Caco-2 (cell line): ENCODE data around the gene GBP1. TPM values are rescaled to one million over a fixed set of nuclear protein-coding genes. Genes with fewer than 3 reads are reported as not detected.

Experiments used
- BruUV-seq: library from RNA; stranded (reverse); fragments of 400-500 nt; replicated peaks from 2 replicates; lab custom pipeline; 2021; lab: Mats Ljungman, UMichigan
- CTCF ChIA-PET: fragments of 300-600 bp; sonication (Branson Sonifier 250); formaldehyde crosslinking; loops from one replicate; lab custom pipeline; 2022; ENCODE audit warnings: antibody characterized with exemption; lab: Charles Lee
- POLR2A ChIA-PET: fragments of 300-600 bp; sonication (Branson Sonifier 250); formaldehyde crosslinking; loops from one replicate; lab custom pipeline; 2022; ENCODE audit warnings: antibody characterized with exemption; lab: Charles Lee
- DNase-seq, 2 experiments: peaks; one replicate each; pipeline versions ENCODE4 v3.0.0 to v3.0.0-alpha.2; 2020 to 2022
- H3K27me3 ChIP-seq: replicated peaks from 2 replicates; pipeline ENCODE4 v1.6.0; 2011; ENCODE audit warnings: low read length; ENCODE audit not compliant: control insufficient read depth, insufficient read depth
- H3K36me3 ChIP-seq: 2 replicates; pipeline ENCODE4 v1.5.1; 2011; ENCODE audit warnings: low read length; ENCODE audit not compliant: control insufficient read depth, insufficient read depth
- H3K4me1 ChIP-seq: fragments of 250-450 bp; sonication (Bioruptor Pico); 2 replicates; pipeline ENCODE4 v1.5.1; 2020; ENCODE audit warnings: mild to moderate bottlenecking
- H3K4me3 ChIP-seq: 2 replicates; pipeline ENCODE4 v1.5.1; 2011; ENCODE audit warnings: low read depth, mild to moderate bottlenecking, control low read depth, low read length
- H3K9me3 ChIP-seq: fragments of 250-450 bp; sonication (Bioruptor Pico); 2 replicates; pipeline ENCODE4 v1.5.1; 2020; ENCODE audit warnings: mild to moderate bottlenecking, moderate library complexity
- H3K27ac Mint-ChIP-seq: one replicate; pipeline ENCODE4 v1.8.0; 2022; ENCODE audit warnings: mixed read lengths; ENCODE audit not compliant: unreplicated experiment
- H3K27me3 Mint-ChIP-seq: one replicate; pipeline ENCODE4 v1.8.0; 2022; ENCODE audit warnings: mixed read lengths; ENCODE audit not compliant: insufficient read depth, unreplicated experiment
- H3K36me3 Mint-ChIP-seq: one replicate; pipeline ENCODE4 v1.8.0; 2022; ENCODE audit warnings: mild to moderate bottlenecking, mixed read lengths; ENCODE audit not compliant: insufficient read depth, unreplicated experiment
- H3K4me1 Mint-ChIP-seq: one replicate; pipeline ENCODE4 v1.8.0; 2022; ENCODE audit warnings: low read depth, mixed read lengths; ENCODE audit not compliant: unreplicated experiment
- H3K4me3 Mint-ChIP-seq: one replicate; pipeline ENCODE4 v1.8.0; 2022; ENCODE audit warnings: mild to moderate bottlenecking, moderate library complexity, mixed read lengths; ENCODE audit not compliant: unreplicated experiment
- H3K9me3 Mint-ChIP-seq: one replicate; pipeline ENCODE4 v1.8.0; 2022; ENCODE audit warnings: mixed read lengths; ENCODE audit not compliant: unreplicated experiment
- CTCF ChIP-seq, 2 experiments: fragments of 200-600 bp in 1 of 2; IDR thresholded peaks; 1 replicate in 1 of 2; 2 replicates in 1 of 2; pipeline versions ENCODE4 v1.5.1 to v1.8.0; 2011 to 2022; ENCODE audit warnings: antibody characterized with exemption in 1 of 2, control low read depth in 1 of 2, inconsistent platforms in 1 of 2, low read depth in 1 of 2, low read length in 1 of 2, mild to moderate bottlenecking in 1 of 2, moderate library complexity in 1 of 2; ENCODE audit not compliant: insufficient read depth in 1 of 2, severe bottlenecking in 1 of 2, unreplicated experiment in 1 of 2
- intact Hi-C: fragments of 100-400 bp; cut with micrococcal nuclease; formaldehyde crosslinking; loops from one replicate; pipeline ENCODE4 v1.10.0; 2022; ENCODE audit not compliant: unreplicated experiment
- total RNA-seq: library from RNA; stranded (reverse); gene quantifications from 2 replicates; pipeline ENCODE4 v1.2.3, GENCODE V29; 2022

GBP1 gene
- total RNA-seq, 1 experiment from 2014 or later, result 0.36 TPM

DNA sequence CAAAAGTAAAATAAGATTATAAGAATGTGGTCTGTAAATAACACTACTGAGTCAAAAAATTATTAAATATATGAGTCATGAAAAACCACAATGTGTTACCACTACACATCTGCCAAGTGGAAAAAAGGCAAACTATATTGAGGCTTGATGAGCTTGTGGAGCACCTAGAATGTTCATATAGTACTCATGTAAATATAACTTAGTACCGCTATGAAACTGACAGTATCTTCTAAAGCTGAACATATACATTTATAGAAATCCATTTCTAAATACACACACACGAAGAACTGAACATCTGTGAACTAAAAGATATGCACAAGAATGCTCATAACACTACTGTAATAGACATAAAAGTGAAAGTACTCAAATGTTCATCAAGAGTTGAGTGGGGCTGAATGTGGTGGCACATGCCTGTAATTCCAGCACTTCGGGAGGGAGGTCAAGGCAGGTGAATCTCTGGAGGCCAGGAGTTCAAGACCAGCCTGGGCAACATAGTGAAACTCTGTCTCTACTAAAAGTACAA, 23.8 kb downstream of the GBP1 start:
- Histone ChIP-seq H3K9me3 (no peaks in the 10 kb centered on the region; the same call in 1 of the 2 replicates), H3K4me3 (no peak overlapping the region), H3K36me3 (no peaks in the 10 kb centered on the region), H3K27me3 (no peaks in the 10 kb centered on the region), H3K4me1 (peaks cover 8% of the 10 kb centered on the region; the same call in 1 of the 2 replicates)
- no TSS peak for BruUV-seq
- DNase-seq, result no peak
- intact Hi-C loops, result no loop called here
- Mint-ChIP-seq H3K27me3 (no peaks in the 10 kb centered on the region), H3K4me1 (no peaks in the 10 kb centered on the region), H3K4me3 (no peak overlapping the region), H3K9me3 (peaks cover 27% of the 10 kb centered on the region), H3K36me3 (no peaks in the 10 kb centered on the region), H3K27ac (no peak overlapping the region)
- POLR2A ChIA-PET, result no interaction called here
- TF ChIP-seq CTCF (IDR thresholded peaks at IDR 0.05; ENCODE audit: insufficient read depth in 1 of 2, low read depth in 1 of 2, low read length in 1 of 2, severe bottlenecking in 1 of 2, unreplicated experiment in 1 of 2), result no peak
- CTCF ChIA-PET, result no interaction called here

DNA sequence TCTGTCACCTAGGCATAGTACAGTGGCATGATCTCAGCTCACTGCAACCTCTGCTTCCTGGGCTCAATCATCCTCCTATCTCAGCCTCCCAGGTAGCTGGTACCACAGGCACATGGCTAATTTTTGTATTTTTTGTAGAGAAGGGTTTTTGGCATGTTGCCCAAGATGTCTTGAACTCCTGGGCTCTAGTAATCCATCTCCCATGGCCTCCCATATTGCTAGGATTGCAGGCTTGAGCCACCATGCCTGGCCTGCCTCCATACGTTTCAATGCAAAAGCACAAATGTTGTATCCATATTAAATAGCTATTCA, 24.7 kb downstream of the GBP1 start:
- BruUV-seq, result no TSS peak
- no peak overlapping the region for H3K27ac Mint-ChIP-seq
- DNase-seq, result no peak

GRCh38 chr1:89037186-89037585, 27.8 kb downstream of the GBP1 start:
- BruUV-seq, result no TSS peak
- ChIA-PET CTCF (no interaction called here), POLR2A (no interaction called here)
- DNase-seq, result no peak
- no peaks in the 10 kb centered on the region for H3K9me3 ChIP-seq
- H3K4me3 ChIP-seq, result no peak overlapping the region
- TF ChIP-seq CTCF (IDR thresholded peaks at IDR 0.05; ENCODE audit: insufficient read depth in 1 of 2, low read depth in 1 of 2, low read length in 1 of 2, severe bottlenecking in 1 of 2, unreplicated experiment in 1 of 2), result no peak
- intact Hi-C loops, result no loop called here
- Mint-ChIP-seq H3K27me3 (no peaks in the 10 kb centered on the region), H3K9me3 (peaks cover 18% of the 10 kb centered on the region), H3K4me3 (no peak overlapping the region), H3K27ac (no peak overlapping the region), H3K4me1 (no peaks in the 10 kb centered on the region), H3K36me3 (no peaks in the 10 kb centered on the region)
- no peaks in the 10 kb centered on the region for H3K4me1 ChIP-seq
- H3K27me3 ChIP-seq, result no peaks in the 10 kb centered on the region
- H3K36me3 ChIP-seq, result no peaks in the 10 kb centered on the region

More for the DNA sequence above, 24.7 kb downstream of the GBP1 start:
- no peaks in the 10 kb centered on the region; the same call in 1 of the 2 replicates for H3K9me3 ChIP-seq
- CTCF ChIA-PET, result no interaction called here
- no peaks in the 10 kb centered on the region for H3K27me3 ChIP-seq
- Mint-ChIP-seq H3K36me3 (no peaks in the 10 kb centered on the region), H3K4me3 (no peak overlapping the region), H3K4me1 (no peaks in the 10 kb centered on the region), H3K27me3 (no peaks in the 10 kb centered on the region), H3K9me3 (peaks cover 27% of the 10 kb centered on the region)
- TF ChIP-seq CTCF (IDR thresholded peaks at IDR 0.05; ENCODE audit: insufficient read depth in 1 of 2, low read depth in 1 of 2, low read length in 1 of 2, severe bottlenecking in 1 of 2, unreplicated experiment in 1 of 2), result no peak
- no peak overlapping the region for H3K4me3 ChIP-seq
- no peaks in the 10 kb centered on the region for H3K36me3 ChIP-seq
- POLR2A ChIA-PET, result no interaction called here
- intact Hi-C loops, result no loop called here
- H3K4me1 ChIP-seq, result no peaks in the 10 kb centered on the region
